GM21529 (cell line): ENCODE results near the gene ID3.
A peak's percentile ranks its signal among the peaks of the same experiment; 100 is the strongest.
"Not testable (repeated sequence)": the region's sequence is repeated elsewhere in the genome, so short reads cannot be mapped to it uniquely, and the experiment has no call there.

Experiments used
- ATAC-seq: cut with Tn5 transposase; IDR thresholded peaks from one replicate; pipeline ENCODE4 v1.9.1; 2021; ENCODE audit not compliant: unreplicated experiment

Gene ID3

GRCh38 chr1:23553231-23554126, 5.8 kb downstream of the ID3 start:
- ATAC-seq, result no peak

- no peak for ATAC-seq
Measured at GRCh38 chr1:23551849-23552248, 7.5 kb downstream of the ID3 start.

- ATAC-seq, result no peak
Measured at GRCh38 chr1:23548704-23549143, 10.6 kb downstream of the ID3 start.

DNA sequence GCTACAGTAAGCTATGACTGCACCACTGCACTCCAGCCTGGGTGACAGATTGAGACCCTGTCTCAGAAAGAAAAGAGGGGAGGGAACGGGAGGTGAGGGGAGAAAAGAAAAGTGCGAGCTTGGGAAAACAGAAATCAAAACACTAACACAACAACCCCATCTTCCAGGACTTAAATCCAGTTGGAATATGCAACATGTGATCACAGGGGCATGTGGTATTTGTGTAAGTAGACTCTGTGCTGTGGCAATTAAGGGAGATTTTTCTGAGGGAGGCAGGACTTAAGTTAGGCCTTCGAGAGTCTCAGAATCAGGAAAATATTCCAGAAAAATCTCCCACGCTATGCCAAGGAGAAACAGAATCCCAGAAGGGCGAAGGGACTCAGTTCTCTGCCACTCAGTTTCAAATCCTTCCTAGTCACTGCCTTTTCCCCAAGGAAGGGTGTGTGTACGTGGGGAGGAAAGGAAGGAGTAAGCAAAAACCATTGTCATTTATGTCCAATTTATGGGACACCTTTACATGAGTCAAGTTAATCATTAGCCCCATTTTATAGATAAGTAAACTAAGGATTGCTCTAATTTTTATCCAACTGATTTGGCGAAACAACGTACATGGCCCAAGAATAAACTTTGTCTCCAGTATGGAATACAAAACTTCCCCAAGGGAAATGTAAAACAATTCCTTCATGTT, 12.3 kb downstream of the ID3 start:
- ATAC-seq, result no peak

DNA sequence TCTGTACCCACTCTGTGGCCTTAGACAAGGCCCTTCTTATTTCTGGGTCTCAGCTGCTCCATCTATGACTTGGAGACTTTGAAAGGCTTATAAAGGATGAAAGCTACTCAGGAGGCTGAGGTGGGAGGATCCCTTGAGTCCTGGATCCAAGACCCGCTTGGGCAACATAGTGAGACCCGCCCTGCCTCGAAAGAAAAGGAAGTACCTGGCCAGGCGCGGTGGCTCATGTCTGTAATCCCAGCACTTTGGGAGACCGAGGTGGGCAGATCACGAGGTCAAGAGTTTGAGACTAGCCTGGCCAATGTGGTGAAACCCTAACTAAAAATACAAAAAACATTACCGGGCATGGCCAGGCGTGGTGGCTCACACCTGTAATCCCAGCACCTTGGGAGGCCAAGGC, 13.4 kb downstream of the ID3 start:
- ATAC-seq, result no peak

GRCh38 chr1:23544444-23545389, 14.6 kb downstream of the ID3 start:
- no peak for ATAC-seq

- no peak for ATAC-seq
Measured at GRCh38 chr1:23543707-23544443, 15.4 kb downstream of the ID3 start.

GRCh38 chr1:23542940-23543339, 16.4 kb downstream of the ID3 start:
- ATAC-seq, result not testable (repeated sequence)

DNA sequence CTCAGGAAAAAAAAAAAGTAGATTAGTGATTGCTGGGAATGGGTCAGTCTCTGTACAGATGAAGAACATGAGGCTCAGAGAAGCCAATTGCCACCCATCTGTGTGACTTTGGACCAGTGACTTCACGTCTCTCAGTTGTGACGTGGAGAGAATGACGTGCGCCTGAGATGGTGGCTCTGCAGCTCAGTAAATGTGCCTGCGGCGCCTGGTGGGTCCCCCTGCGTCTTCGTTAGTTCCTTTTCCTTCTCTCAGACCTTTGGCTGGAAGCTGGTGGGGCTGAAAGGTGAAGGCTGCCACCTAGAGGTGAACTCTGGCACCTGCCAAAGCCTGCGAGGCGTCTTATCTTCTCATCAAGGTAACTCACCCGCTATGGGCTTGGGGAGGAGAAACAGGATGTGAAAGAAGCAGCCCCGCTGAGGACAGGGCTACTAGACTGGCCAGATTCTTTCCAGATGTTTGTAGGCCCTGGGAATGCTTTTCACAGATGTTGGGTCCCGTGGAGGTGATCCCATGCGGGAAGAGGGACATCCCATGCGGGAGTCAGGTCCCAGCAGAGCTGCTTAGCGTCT, 19.5 kb downstream of the ID3 start:
- ATAC-seq, result peak; percentile 86

DNA sequence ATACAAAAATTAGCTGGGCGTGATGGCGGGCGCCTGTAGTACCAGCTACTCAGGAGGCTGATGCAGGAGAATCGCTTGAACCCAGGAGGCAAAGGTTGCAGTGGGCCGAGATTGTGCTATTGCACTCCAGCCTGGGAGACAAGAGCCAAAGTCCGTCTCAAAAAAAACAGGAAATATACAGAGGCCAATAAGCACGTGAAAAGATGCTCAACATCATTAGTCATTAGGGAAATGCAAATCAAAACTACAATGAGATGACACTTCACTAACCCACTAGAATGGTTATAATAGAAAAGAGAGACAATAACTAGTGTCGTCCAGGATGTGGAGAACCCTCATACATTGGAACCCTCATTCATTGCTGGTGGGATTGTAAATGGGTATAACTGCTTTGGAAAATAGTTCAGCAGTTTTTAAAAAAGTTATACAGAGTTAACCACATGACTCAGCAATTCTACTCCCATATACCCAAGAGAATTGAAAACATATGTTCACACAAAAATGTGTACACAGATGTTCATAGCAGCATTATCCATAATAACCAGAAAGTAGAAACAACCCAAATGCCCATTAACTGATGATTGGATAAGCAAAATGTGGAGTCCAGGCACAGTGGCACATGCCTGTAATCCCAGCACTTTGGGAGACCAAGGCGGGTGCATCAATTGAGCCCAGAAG, 21.9 kb downstream of the ID3 start:
- no peak for ATAC-seq

- no peak for ATAC-seq
Measured at GRCh38 chr1:23533246-23534023, 25.9 kb downstream of the ID3 start.

GRCh38 chr1:23531562-23532094, 27.7 kb downstream of the ID3 start:
- ATAC-seq, result no peak

GRCh38 chr1:23530747-23531561, 28.3 kb downstream of the ID3 start, which contains the start of gene E2F2:
TSS of gene E2F2 (minus strand) at chr1:23531233. CDS start at chr1:23530793, 440 bp downstream.
- ATAC-seq, result peak; percentile 42

DNA sequence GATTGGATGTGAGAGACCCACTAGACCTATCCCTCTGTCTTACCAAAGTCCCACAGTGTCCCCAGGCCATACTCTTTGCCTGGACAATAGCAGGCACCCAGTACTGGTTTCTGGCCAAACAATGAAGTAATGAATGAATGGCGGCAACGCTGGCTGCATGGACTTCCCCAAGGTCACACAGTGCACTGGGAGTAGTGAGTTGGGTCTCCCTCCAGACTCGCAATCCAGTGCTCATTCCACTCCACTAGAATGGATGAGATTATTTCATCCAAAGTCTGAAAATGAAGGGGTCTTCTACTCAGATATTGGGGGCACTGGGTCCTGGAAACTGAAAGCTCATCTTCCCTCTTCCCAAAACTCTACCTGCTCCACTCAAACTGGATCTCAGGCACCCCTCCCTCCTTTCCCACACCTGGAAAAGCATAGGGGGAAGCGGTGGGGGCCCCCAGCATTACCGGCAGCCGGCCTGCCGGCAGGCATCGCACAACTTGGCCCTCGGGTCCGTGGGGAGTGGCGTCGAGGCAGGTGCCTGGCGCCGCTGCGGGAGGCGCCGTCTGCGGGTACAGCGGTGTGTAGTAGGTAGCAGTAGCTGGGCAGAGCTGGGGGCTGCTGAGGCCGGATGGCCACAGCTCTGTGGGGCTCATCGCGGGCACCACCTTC, 29.1 kb downstream of the ID3 start:
- ATAC-seq, result no peak

DNA sequence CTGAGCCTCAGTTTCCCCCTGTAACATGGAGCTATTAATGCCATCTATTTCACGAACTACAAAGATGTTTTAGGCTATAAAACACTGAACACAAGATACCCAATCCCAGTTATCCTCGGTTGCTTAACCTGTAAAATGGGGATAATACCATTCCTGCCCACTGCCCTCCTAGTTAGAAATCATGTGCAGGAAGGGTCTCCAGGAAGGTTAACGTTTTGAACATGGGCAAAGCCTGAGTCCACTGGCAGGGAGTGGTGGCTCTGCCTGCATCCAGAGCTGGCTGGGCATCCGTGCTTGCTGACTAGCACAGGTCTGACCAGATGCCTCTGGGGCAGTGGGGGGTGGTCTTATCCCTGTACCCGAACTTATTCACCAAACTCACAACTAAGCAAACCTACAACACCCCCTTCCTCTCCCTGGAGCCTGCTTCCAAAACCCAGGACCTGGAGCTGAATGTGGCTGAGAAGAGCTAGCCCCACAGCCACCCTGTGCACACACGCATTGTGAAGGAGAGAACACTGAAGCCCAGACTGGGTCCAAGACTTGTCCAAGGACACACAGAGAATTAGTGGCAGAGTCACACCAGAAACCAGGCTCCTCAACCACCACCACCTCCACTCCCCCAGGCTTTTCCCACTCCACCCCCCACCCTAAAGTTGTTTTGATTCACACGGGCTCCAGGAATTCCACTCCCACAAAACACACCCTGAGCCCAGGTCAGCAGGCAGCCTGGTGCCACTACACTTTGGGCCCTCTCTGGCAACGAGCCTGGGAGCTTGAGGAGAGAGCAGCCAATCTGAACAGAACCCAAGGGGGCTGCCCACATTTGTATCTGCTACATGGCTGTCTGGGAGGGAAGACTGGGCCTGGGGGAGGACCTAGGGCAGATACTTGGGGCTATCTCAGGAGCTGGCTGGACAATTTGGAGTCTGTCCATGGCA, 29.9 kb downstream of the ID3 start:
- ATAC-seq, result no peak
